Fibroblast of lung (primary cell): Measurements from ENCODE around the gene GRM8.
"Not testable (repeated sequence)": the region's sequence is repeated elsewhere in the genome, so short reads cannot be mapped to it uniquely, and the experiment has no call there.

ENCODE experiments used
- CTCF ChIP-seq, 2 donors: IDR thresholded peaks in 1 of 2; conservative IDR thresholded peaks in 1 of 2; 1 replicate in 1 of 2; 2 replicates in 1 of 2; pipeline ENCODE4 v1.5.1; 2011 to 2012; ENCODE audit warnings: low read length in 2 of 2, control low read depth in 1 of 2, inconsistent platforms in 1 of 2, low read depth in 1 of 2, mild to moderate bottlenecking in 1 of 2
- EZH2 ChIP-seq: IDR thresholded peaks from 2 replicates; pipeline ENCODE4 v1.5.1; 2012; ENCODE audit warnings: low read length, control low read depth, mild to moderate bottlenecking; ENCODE audit errors: missing control alignments

- TF ChIP-seq CTCF (conservative IDR thresholded peaks at IDR 0.05 in 1 of 2, IDR thresholded peaks at IDR 0.05 in 1 of 2; ENCODE audit: low read depth in 1 of 2, low read length in 2 of 2); EZH2: not testable (repeated sequence)
Measured at GRCh38 chr7:126905255-126905654, 347.5 kb downstream of the GRM8 start.
